Fibroblast of pulmonary artery (primary cell): ENCODE results near the gene S1PR1.

Experiments
- DNase-seq: peaks from one replicate; pipeline ENCODE4 v3.0.0-alpha.2; 2010; ENCODE audit warnings: low read depth
- H3K4me3 ChIP-seq: replicated peaks from 2 replicates; pipeline ENCODE4 v1.5.1; 2011; ENCODE audit warnings: low read depth, mild to moderate bottlenecking, control low read depth, low read length, moderate library complexity
- TF ChIP-seq, protein P1 (sequence below): IDR thresholded peaks from 2 replicates; pipeline ENCODE4 v1.5.1; 2011; ENCODE audit warnings: mild to moderate bottlenecking, control low read depth, low read length, inconsistent platforms; ENCODE audit errors: missing control alignments

S1PR1 gene

GRCh38 chr1:101194746-101195145, 42.1 kb upstream of the S1PR1 start:
- DNase-seq = no peak
- TF ChIP-seq, protein P1, sequence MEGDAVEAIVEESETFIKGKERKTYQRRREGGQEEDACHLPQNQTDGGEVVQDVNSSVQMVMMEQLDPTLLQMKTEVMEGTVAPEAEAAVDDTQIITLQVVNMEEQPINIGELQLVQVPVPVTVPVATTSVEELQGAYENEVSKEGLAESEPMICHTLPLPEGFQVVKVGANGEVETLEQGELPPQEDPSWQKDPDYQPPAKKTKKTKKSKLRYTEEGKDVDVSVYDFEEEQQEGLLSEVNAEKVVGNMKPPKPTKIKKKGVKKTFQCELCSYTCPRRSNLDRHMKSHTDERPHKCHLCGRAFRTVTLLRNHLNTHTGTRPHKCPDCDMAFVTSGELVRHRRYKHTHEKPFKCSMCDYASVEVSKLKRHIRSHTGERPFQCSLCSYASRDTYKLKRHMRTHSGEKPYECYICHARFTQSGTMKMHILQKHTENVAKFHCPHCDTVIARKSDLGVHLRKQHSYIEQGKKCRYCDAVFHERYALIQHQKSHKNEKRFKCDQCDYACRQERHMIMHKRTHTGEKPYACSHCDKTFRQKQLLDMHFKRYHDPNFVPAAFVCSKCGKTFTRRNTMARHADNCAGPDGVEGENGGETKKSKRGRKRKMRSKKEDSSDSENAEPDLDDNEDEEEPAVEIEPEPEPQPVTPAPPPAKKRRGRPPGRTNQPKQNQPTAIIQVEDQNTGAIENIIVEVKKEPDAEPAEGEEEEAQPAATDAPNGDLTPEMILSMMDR = no peak
- H3K4me3 ChIP-seq = no peak overlapping the region

GRCh38 chr1:101196668-101197067, 40.2 kb upstream of the S1PR1 start:
- TF ChIP-seq, protein P1 = no peak
- no peak overlapping the region for H3K4me3 ChIP-seq
- DNase-seq = no peak

- DNase-seq = no peak
- H3K4me3 ChIP-seq = no peak overlapping the region
- TF ChIP-seq, protein P1 = no peak
These were observed 37.8 kb upstream of the S1PR1 start for GRCh38 chr1:101198842-101199636.

- no peak overlapping the region for H3K4me3 ChIP-seq
- DNase-seq = no peak
- TF ChIP-seq, protein P1 = no peak
These were observed 37.2 kb upstream of the S1PR1 start for GRCh38 chr1:101199637-101199982.

GRCh38 chr1:101200513-101200912, 36.3 kb upstream of the S1PR1 start:
- TF ChIP-seq, protein P1 = no peak
- peak; percentile 93 for DNase-seq

GRCh38 chr1:101203820-101204540, 32.8 kb upstream of the S1PR1 start:
- no peak overlapping the region for H3K4me3 ChIP-seq
- TF ChIP-seq, protein P1 = no peak
- peak; percentile 61 for DNase-seq

More at GRCh38 chr1:101200513-101200912, 36.3 kb upstream of the S1PR1 start:
- H3K4me3 ChIP-seq = no peak overlapping the region
